HG03175 (cell line): Measurements from ENCODE around the gene AK8.

ENCODE experiments used
- ATAC-seq: cut with Tn5 transposase; IDR thresholded peaks from one replicate; pipeline ENCODE4 v1.9.1; 2021; ENCODE audit warnings: mild to moderate bottlenecking, moderate library complexity; ENCODE audit not compliant: unreplicated experiment

AK8 gene

DNA sequence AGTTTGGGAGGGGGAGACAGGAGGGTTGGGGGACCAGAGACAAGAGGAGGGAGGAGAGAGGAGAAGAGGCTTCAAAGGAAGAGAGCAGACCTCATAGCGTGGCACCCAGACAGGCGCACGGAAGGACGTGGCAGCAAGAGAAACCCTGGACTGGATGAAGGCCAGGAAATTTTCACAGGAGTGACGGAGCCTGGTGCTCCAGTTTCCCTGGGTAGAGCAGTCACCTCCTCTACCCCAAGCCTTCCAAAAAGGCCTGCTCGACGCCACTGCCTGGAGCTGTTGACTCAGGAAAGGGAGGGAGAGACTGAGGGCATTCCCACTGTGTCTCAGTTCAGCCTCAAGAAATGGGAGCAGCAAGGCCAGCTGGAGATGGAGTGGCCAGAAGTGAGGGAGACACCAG lies 19.3 kb downstream of the AK8 start:
- no peak for ATAC-seq

DNA sequence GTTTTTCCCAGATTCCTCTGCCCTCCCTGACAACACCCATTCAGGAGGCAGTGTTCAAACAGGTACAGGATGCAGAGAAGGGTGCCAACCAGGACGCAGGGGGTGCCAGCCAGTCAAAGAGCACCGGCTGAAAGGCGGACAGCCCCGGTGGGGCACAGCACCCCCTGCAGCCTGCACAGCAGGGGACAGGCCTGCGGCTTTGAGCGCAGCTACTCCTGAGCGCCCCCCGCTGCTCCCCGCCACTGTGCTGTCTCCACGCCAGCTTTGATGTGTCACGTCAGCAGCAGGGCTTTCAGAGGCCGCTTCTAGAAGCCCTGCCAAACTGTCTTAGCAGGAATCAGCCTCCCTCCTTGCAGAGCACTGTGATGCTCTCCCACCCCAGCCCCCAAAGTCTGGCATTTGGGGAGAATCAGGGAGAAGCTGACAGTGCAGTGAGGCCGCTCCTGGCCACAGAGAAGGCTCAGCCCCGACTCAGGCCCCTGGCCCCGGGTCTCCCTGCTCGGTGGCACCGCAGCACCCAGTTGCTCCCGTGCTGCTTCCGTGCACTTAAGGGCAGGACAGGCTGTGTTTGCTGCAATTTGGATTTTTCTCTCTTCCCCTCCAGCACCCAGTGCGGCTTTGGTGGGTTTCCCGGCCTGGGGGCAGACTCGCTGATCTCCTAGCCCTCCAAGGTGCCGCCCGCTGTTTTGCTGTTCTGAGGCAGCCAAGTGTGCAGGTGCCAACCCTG lies 20.3 kb downstream of the AK8 start:
- ATAC-seq = no peak

DNA sequence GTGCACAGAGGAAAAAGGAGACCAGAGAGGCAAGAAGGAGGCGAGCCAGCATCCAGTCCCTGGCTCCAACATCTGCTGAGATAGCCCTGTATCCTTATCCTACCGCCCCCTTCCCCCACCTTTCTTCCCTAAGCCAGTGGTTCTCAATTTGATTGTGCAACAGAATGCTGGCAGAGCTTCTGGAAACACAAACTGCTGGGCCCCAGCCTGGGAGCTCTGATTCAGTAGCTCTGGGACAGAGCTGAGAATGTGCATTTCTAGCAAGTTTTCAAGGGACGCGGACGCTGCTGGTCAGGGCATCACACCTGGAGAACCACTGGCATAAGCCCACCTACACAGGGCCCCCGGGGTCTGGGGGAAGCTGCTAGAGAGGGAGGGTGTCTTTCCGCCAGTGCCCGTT lies 21.1 kb downstream of the AK8 start:
- ATAC-seq = no peak

DNA sequence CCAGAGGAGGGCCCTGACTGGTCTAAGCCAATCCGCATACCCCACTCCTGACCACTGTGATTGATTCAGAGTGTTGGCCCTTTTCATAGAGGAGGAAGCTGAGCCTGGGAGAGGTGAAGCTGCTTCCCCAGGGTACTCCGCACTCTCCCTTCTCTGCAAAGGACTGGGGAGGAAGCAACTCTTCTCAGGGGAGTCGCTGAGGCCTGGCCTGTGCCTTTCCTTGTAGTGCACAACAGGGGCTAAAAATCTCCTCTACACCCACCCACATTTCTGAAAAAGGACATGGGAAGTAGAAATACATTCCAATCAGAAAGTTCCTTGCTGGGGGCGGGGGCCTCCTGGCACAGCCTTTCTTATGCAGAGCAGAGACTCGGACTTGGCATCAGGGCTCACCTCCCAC lies 22.2 kb downstream of the AK8 start:
- no peak for ATAC-seq

DNA sequence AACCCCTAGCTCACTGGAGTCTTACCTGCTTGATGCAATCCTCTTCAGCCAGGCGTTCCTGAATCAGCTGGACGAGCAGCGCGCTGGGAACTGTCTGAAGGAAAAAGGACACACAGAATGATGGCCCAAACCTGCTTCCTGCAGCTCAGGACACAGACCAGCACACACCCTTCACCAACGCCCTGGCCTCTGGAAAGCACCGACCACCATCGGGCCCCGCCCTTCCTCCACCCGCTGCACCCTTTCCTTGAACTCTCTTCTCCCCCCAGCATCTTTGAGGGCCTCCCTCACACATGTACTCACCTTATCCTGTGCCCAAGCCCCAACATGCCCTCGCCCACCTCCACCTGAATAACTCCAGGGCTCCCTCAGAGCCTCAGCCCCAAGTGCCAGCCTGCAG lies 23.3 kb downstream of the AK8 start:
- ATAC-seq = no peak

DNA sequence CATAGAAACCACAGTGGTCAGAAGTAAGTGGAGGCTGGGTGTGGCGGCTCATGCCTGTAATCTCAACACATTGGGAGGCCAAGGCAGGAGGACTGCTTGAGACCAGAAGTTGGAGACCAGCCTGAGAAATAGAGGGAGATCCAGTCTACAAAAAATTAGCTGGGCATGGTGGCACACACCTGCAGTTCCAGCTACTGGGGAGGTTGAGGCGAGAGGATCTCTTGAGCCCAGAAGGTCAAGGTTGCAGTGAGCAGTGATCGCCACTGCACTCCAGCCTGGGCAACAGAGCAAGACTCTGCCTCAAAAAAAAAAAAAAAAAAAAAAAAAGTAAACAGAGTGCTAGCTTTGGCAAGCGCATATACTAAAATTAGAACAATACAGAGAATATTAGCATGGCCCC lies 24.6 kb downstream of the AK8 start:
- ATAC-seq = no peak

DNA sequence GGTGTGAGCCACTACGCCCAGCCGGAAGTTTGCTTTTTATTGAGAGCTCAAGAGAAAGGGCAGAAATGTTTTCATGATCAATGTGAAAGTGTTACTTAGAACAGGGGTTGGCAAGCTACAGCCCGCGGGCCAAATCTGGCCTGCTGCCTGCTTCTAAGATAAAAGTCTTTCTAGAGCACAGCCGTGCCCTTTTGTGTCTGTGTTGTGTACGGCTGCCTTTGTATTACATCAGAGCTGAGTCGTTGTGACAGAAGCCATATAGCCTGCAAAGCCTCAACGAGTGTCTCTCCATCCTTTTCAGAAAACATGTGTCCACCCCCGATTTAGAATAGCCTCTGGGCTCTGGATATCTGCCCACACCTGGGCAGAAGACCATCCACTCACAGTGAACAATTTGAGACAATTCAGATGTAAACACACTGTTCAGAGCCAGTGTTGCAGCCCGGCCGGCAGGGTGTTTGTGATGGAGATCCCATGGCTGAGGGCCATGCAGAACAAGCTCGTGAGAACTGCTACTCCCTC lies 28.8 kb downstream of the AK8 start:
- no peak for ATAC-seq

DNA sequence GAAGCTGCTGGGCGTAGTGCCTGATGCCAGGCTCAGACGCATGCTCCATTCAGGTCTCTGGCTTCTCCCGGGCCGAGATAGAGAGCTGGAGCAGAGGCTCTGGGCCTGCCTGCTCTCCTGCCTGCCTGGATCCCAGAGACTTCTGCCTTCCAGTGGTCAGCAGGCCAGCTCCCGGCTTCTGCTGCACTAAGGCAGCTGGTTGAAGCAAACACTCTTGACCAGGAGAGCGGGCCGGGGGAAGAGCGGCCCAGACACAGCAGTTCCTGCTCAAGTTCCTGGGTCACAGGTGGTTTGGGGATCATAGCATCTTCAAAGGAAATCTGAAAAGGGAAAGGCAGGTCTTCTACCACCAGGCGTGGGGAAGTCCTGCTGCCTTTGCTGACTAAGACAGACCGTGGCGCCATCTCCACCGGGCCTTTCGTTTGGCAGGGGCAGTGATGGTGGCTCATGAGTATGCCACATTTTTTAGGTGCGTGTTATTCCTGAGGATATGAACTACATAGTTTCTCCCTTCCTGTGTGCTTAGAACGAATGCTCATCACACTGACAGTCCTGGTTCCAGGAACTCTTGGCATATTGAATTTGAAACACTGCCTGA lies 31.1 kb downstream of the AK8 start:
- ATAC-seq = no peak

DNA sequence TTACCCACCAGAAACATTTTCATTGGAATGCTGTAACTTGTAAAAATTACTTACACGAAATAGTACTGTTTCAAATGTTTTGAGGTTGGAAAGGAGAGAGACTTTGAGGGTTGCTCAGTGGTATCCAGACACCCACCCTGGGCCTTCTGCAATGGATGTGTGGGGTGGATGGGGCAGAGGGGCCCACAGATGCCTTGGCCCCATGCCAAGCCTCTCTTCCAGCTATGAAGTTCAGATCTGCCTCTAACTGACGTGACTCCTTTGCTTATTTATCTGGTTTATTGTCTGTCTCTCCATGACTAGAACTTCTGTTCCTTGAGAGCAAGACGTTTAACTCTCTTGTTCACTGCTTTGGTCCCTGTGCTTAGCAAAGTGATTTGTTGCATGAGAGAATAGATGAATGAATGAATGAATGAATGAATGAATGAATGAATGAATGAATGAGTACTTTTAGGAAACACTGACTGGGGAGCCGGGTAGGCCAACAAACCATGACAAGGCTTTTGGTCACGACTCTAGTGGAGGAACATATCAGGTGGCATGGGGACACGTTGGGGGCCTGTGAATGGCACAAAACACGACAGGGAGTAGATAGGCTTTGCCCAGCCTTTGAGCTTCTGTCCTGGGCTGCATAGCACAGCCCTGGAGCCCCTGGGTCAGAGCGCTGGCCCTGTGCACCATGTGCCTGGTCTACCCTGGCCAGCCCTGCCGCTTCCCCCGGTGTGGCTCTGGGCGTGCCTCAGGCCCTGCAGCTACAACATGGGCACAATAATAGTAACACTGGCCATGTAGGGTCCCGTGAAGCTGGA lies 31.8 kb downstream of the AK8 start:
- no peak for ATAC-seq

DNA sequence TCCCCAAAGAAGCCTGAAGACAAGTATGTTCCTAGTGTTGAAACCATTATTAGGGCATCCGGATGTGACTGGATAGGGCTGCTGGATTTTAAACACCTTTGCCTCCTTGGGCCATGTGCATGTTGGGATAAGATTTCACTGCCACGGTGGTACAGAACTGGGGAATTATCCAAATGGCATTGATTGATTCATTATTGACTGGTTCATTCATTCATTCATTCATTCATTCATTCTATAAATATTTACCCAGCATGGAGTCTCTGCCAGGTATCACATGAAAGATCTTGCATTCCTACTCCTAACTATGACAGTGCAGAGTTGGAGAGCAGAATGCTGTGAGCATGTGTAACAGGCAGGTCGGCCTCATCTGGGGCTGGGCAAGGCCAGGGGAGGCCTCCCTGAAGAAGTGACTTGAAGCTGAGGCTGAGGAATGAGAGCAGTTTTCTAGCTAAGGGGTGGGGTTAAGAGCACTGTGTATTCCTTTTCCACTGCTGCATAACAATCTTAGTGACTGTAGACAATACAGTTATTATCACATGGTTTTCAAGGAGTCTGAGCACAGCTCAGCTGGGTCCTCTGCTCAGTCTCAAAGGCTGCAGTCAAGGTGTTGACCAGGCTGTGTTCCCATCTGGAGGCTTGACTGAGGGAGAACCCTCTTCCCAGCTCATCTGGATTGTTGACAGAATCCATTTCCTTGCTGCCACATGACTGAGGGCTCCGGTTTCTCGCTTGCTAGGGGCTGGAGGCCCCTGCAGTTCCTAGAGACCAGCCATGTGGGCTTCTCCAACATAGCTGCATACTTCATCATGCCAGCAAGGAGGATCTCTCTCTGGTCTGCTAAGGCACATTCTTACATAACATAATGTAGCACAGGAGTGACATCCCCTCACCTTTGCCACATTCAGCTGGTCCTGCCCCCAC lies 35.7 kb downstream of the AK8 start:
- no peak for ATAC-seq

DNA sequence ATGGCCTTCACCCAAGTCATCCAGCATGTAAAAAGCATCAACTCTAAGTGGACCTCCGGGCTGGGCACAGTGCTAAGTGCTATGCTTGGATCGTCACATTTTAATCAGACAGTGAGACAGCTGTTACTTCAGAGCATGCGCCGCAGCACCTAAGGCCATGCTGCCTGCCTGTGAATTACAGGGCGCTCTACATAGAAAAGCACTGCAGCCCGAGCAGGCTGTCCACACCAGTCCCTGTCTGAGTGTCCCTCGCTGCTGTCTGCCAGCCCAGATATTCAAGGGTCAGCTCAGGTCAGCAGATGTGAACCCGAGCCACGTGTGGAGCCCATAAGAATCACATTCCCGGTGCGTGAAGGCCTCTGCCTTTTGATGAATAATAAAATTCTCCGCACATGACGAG lies 37.1 kb downstream of the AK8 start:
- no peak for ATAC-seq

DNA sequence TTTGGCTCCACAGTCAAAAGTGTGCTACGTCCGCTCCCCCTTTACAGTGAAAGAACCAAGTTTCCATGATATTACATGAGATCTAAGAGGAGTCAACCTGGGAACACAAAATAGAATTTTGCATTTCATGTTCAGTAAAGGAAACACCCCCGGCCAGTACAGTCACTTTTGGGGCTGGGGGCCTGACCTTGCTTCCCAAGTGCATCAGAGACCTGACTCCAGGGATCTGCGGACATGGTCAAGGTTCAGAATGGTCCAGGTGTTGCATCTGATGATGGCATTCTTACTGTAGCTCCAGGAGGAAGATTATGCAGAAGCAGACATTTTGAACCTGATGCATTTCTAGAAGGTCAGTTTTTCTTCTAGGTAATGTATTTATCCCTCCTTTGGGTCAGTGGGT lies 39.8 kb downstream of the AK8 start:
- no peak for ATAC-seq

DNA sequence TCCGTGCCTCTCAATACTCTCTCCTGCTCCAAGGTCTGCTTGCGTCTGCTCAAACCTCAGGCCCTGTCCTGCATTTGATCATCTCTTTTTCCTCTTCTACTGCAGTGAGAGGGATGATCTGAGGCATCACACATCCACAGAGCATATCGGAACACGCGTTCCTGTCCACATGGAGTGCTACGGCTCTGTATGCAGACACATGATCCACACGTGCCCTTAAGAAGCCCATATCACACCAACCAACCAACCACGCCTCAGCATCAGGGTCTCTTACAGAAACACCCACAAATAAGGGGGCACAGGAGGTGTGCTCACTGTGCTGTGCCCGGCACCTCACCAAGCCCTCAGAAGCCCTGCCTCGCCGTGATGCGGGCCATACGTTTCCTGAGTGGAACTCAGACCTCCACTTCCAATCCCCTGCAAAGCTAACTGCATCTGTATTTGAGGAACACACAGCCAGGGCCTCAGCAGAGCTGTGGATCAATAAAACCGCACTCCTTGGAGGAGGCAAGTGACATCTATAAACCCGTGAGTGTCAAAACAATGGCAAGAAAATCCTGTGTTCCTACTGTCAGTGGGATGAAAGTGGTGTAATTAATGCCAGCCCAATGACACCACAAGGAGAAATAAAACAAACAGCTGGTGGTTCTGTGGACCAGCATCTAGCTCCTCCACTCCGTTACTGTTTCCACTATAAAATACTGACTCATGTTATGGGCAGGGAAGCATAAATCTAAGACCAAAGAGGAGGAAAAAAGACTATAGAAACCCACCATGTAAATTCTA lies 40.4 kb downstream of the AK8 start:
- no peak for ATAC-seq

DNA sequence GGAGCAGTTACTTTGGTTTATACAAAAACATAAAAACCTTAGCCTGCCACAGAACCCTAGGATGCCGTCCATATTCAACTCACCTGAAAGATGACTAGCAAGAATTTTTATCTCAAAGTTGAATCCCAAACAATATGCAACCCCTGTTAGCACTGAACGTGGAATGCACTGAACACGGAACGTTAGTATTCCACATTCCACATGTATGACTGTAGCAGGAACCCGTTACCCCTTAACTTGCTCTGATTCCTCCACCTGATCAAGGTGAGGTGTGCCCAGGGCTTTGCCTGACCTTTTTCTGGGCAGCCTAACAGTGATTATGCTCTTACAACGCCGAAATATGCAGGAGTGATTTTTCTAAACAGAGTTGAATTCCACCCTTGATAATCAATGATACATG lies 43.7 kb downstream of the AK8 start:
- ATAC-seq = no peak

DNA sequence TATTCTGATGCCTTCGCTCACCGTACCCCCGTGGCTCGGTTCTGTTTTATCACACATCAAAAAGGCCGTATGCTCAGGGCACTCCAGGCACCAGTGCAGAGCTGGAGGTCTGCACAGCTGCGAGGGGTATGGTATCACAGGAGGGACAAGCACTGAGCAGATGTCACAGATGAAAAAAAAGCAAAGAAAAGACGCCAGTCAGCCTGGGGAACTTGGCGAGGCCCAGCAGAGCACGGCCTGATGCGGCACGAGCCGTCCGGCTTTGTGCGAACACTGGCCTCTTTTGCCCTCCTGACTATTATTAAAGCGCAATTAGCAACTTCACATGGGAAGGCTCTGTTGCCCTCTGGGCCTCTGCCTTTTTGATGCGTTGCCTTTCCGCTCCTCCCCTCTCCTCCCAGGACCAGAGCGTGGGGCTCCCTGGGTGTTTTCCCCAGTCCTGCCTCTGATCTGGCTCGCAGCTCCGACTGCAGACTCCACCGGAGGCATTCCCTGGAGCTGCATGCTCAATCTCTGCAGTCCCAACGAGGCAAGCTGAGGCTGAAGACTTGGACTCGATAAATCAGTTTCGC lies 44.4 kb downstream of the AK8 start:
- no peak for ATAC-seq

DNA sequence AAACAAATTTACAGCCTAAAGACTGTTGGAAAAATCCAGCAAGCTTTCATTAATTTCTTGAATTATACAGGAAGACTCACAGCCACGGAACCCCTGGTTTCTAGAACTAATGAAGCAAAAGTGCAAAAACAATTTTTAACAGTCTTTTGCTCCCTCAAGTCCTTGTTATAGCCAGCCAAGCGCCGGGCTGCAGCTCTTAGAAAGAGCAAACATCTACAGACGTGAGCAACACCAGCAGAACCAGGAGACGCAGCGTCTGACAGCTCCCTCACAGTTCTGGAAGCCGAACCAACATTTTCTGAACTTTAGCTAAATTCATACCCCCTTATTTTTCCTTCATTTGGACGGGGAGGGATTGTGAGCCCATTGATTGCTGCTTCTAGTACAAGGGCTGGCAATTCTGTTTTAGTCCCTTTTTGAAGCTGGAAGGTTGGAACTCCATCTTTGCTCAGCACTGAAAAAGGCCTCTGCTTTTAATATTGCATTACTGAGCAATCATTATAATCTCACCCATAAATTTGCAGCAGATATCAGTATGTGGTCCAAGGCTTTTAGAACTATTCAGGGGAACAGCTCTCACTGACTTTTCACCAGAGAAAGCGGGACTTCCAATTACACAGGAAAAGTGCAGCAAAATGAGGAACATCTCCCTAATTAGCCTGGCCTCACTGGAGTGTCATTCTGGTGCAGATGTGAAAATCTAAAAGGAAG lies 45.8 kb downstream of the AK8 start:
- no peak for ATAC-seq

DNA sequence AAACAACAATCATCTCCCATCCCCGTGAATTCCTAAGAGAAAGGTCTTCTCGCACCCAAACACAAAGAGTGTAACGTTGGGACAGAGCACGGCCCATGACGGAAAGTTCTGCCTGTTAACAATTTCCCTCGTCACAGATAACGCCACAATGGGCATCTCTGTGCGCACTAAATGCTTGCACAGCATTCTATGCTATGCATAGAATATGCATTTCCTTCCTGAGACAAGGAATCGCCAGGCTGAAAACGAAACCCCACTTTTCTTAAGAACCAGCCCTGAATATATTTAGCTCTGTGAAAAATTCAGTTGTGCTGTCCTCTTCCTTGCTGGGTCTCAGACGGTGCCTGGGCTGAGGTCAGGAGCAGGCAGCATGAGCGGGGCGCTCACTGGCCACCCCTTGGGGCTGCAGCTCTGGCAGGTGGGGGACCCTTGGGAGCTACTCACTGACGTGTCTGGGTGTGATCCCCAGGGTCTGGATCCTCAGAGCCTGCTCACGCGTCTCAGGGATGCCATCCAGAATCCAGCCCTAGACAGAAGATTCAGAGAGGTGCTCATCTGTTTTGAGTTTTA lies 49.8 kb downstream of the AK8 start:
- ATAC-seq = no peak

DNA sequence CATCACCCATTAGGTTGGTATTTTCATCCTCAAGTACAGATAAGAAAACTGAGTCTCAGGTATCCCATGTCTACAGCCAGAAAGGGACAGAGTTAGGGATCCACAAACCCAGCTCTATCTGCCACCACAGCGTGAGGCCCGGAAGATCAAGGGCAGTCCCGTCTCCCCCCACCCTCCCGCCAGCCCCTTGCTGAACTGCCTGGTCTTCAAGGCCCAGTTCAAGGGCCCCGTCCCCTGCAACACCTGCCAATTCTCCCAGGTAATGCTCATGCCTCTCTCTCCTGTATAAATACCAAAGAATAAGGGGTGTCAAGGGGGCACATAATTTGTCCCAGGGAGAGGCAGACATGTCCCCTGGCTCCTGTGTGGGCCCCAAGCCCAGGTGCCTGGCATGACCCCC lies 50.7 kb downstream of the AK8 start:
- ATAC-seq = no peak
